GM19328 (cell line): Measurements from ENCODE around the gene FOXL1.

ENCODE experiments used
- ATAC-seq: cut with Tn5 transposase; IDR thresholded peaks from one replicate; pipeline ENCODE4 v1.9.1; 2021; ENCODE audit warnings: mild to moderate bottlenecking, moderate library complexity; ENCODE audit not compliant: unreplicated experiment

Gene FOXL1

GRCh38 chr16:86578061-86578599, at the start of gene FOXL1:
Gene FOXL1, plus strand, starts transcription at chr16:86578549. Its CDS starts 175 bp downstream, at chr16:86578724.
- no peak for ATAC-seq

- no peak for ATAC-seq
These were observed 49.2 kb upstream of the FOXL1 start for GRCh38 chr16:86529160-86529559.

- ATAC-seq = no peak
These were observed 47.8 kb upstream of the FOXL1 start for GRCh38 chr16:86530251-86531190.

GRCh38 chr16:86531191-86531545, 47.2 kb upstream of the FOXL1 start:
- no peak for ATAC-seq

- ATAC-seq = no peak
These were observed 46.5 kb upstream of the FOXL1 start for GRCh38 chr16:86531641-86532525.

GRCh38 chr16:86532526-86532815, 45.9 kb upstream of the FOXL1 start:
- ATAC-seq = no peak

GRCh38 chr16:86533076-86533475, 45.3 kb upstream of the FOXL1 start:
- no peak for ATAC-seq

GRCh38 chr16:86533767-86534351, 44.5 kb upstream of the FOXL1 start:
- no peak for ATAC-seq

- no peak for ATAC-seq
These were observed 43.4 kb upstream of the FOXL1 start for GRCh38 chr16:86534779-86535615.

- ATAC-seq = no peak
These were observed 41.7 kb upstream of the FOXL1 start for GRCh38 chr16:86536621-86537020.

GRCh38 chr16:86537486-86537885, 40.9 kb upstream of the FOXL1 start:
- ATAC-seq = no peak

GRCh38 chr16:86538196-86538780, 40.1 kb upstream of the FOXL1 start:
- no peak for ATAC-seq

GRCh38 chr16:86540894-86541293, 37.5 kb upstream of the FOXL1 start:
- no peak for ATAC-seq

GRCh38 chr16:86541560-86541959, 36.8 kb upstream of the FOXL1 start:
- no peak for ATAC-seq

GRCh38 chr16:86542756-86543750, 35.3 kb upstream of the FOXL1 start:
- ATAC-seq = no peak

GRCh38 chr16:86545481-86545880, 32.9 kb upstream of the FOXL1 start:
- no peak for ATAC-seq

- ATAC-seq = no peak
These were observed 32.3 kb upstream of the FOXL1 start for GRCh38 chr16:86545954-86546637.

GRCh38 chr16:86546638-86547013, 31.7 kb upstream of the FOXL1 start:
- ATAC-seq = no peak
